Kidney (tissue), 14 donors: ENCODE results near the gene APOO. TPM values are rescaled to one million over a fixed set of nuclear protein-coding genes. Genes with fewer than 3 reads are reported as not detected.

Experiments
- DNase-seq, 5 donors: peaks; one replicate each; pipeline ENCODE4 v3.0.0-alpha.2; 2013 to 2020
- FAIRE-seq: peaks from 2 replicates; lab custom pipeline; 2012; peaks lifted over from hg19 to GRCh38; lab: Jason Lieb, UNC
- H3K27ac ChIP-seq, 2 donors: one replicate each; pipeline ENCODE4 v1.7.0; 2013; ENCODE audit warnings: low read depth in 2 of 2, low read length in 2 of 2, inconsistent platforms in 1 of 2
- H3K27me3 ChIP-seq: one replicate; pipeline ENCODE4 v1.7.1; 2013; ENCODE audit warnings: low read length, inconsistent platforms; ENCODE audit not compliant: control insufficient read depth, insufficient read depth
- H3K36me3 ChIP-seq, 3 donors: one replicate each; pipeline versions ENCODE4 v1.7.0 to v1.7.1; 2013; ENCODE audit warnings: low read length in 3 of 3, control low read depth in 1 of 3, inconsistent platforms in 1 of 3; ENCODE audit not compliant: insufficient read depth in 3 of 3, control insufficient read depth in 2 of 3
- H3K4me1 ChIP-seq, 3 donors: one replicate each; pipeline versions ENCODE4 v1.7.0 to v1.7.1; 2013; ENCODE audit warnings: low read length in 3 of 3, inconsistent platforms in 1 of 3, low read depth in 1 of 3; ENCODE audit not compliant: control insufficient read depth in 2 of 3, insufficient read depth in 2 of 3
- H3K4me3 ChIP-seq, 3 donors: one replicate each; pipeline versions ENCODE4 v1.7.0 to v1.8.1; 2013; ENCODE audit warnings: low read length in 3 of 3, control low read depth in 1 of 3, inconsistent platforms in 1 of 3
- H3K9ac ChIP-seq, 3 donors: one replicate each; pipeline versions ENCODE4 v1.7.0 to v1.7.1; 2013; ENCODE audit warnings: low read length in 3 of 3, control low read depth in 1 of 3, inconsistent platforms in 1 of 3
- H3K9me3 ChIP-seq, 3 donors: one replicate each; pipeline versions ENCODE4 v1.7.0 to v1.7.1; 2013; ENCODE audit warnings: low read length in 3 of 3, control low read depth in 1 of 3, inconsistent platforms in 1 of 3; ENCODE audit not compliant: control insufficient read depth in 2 of 3, insufficient read depth in 1 of 3
- intact Hi-C: fragments of 100-400 bp; cut with DNase I; formaldehyde crosslinking; loops from one replicate; pipeline ENCODE4 v1.11.1; 2022
- polyA plus RNA-seq: library from polyadenylated mRNA; stranded (reverse); fragments of 350-450 nt; fragmentation: Illumina TruSeq; extraction: RNeasy Lipid Tissue Mini Kit (QIAGEN cat#74804); gene quantifications from one replicate; pipeline ENCODE4 v1.2.3, GENCODE V29; 2014; ENCODE audit warnings: low read depth, low replicate concordance; ENCODE audit not compliant: insufficient read depth
- total RNA-seq: library from RNA; stranded (reverse); fragmentation: NEBNext Ultra II Directional; extraction: Animal tissue kit (Norgen Biotek cat#: 25700); gene quantifications from one replicate; pipeline ENCODE4 v1.2.1, GENCODE V29; 2021
- TF ChIP-seq, protein P1 (sequence below): IDR thresholded peaks from 3 replicates; pipeline ENCODE4 v1.5.1; 2012; ENCODE audit warnings: mild to moderate bottlenecking, moderate library complexity, borderline replicate concordance; ENCODE audit not compliant: insufficient read depth; ENCODE audit errors: extremely low read depth
- donor health status: control.
- donor health status: control.
- donor health status: control.
- donor health status: control.
- donor health status: control.
- donor health status: DM: yes; HTN: yes; CAD: no.
- donor health status: Normal renal cell carcinoma (clear cell type).

The APOO gene
- total and polyA plus RNA-seq, 2 donors from 2014 or later = 30.4 to 110 TPM

GRCh38 chrX:23919148-23919547 is 11.4 kb upstream of the APOO start:
- Histone ChIP-seq H3K36me3 (no peaks in the 10 kb centered on the region), H3K4me1 (no peaks in the 10 kb centered on the region), H3K27me3 (peaks cover 3% of the 10 kb centered on the region), H3K9ac (no peak overlapping the region), H3K4me3 (no peak overlapping the region), H3K9me3 (no peaks in the 10 kb centered on the region), H3K27ac (no peak overlapping the region)
- DNase-seq (no peak), FAIRE-seq (no peak)
- intact Hi-C loops = no loop called here
- TF ChIP-seq, protein P1, sequence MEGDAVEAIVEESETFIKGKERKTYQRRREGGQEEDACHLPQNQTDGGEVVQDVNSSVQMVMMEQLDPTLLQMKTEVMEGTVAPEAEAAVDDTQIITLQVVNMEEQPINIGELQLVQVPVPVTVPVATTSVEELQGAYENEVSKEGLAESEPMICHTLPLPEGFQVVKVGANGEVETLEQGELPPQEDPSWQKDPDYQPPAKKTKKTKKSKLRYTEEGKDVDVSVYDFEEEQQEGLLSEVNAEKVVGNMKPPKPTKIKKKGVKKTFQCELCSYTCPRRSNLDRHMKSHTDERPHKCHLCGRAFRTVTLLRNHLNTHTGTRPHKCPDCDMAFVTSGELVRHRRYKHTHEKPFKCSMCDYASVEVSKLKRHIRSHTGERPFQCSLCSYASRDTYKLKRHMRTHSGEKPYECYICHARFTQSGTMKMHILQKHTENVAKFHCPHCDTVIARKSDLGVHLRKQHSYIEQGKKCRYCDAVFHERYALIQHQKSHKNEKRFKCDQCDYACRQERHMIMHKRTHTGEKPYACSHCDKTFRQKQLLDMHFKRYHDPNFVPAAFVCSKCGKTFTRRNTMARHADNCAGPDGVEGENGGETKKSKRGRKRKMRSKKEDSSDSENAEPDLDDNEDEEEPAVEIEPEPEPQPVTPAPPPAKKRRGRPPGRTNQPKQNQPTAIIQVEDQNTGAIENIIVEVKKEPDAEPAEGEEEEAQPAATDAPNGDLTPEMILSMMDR = no peak

DNA sequence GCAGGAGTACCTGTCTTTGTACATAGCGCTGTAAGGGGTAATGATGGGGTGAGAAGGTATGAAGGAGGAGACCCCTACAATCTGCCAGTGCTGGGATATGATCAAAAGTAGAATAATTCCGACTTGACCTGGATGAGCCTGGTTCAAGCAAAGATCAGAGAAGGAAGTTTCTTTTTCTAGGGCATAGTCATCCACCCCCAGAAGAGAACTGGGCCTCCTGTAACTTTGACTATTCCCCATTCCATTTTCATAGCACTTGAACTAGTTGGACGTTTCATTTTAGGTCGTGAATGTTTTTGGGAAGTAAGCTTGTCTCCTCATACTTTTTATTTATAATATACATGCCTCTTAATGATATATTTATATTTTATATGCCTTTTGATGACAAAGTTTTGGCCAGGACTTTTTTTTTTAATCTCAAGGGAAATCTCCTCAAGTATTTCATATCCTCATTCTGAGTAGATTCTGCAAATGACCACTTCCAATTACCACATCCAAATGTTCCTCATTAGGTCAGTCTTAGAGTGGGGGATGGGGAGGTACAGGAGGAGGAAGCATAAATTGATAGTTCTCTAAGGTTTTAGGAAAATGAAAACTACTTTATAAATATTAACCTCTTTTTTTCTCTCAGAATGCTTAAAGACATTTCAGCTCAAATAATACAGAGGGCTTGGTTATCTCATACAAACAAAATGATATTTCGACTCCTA is 3.5 kb upstream of the APOO start:
- Histone ChIP-seq H3K36me3 (no peaks in the 10 kb centered on the region), H3K27me3 (peaks cover 3% of the 10 kb centered on the region), H3K9me3 (no peaks in the 10 kb centered on the region), H3K4me3 (no peak overlapping the region), H3K27ac (no peak overlapping the region), H3K4me1 (peaks cover 0 to 4% (median 0%) of the 10 kb centered on the region in 3 donors), H3K9ac (no peak overlapping the region)
- FAIRE-seq (no peak), DNase-seq (no peak)
- TF ChIP-seq, protein P1 = no peak
- intact Hi-C loops = no loop called here

DNA sequence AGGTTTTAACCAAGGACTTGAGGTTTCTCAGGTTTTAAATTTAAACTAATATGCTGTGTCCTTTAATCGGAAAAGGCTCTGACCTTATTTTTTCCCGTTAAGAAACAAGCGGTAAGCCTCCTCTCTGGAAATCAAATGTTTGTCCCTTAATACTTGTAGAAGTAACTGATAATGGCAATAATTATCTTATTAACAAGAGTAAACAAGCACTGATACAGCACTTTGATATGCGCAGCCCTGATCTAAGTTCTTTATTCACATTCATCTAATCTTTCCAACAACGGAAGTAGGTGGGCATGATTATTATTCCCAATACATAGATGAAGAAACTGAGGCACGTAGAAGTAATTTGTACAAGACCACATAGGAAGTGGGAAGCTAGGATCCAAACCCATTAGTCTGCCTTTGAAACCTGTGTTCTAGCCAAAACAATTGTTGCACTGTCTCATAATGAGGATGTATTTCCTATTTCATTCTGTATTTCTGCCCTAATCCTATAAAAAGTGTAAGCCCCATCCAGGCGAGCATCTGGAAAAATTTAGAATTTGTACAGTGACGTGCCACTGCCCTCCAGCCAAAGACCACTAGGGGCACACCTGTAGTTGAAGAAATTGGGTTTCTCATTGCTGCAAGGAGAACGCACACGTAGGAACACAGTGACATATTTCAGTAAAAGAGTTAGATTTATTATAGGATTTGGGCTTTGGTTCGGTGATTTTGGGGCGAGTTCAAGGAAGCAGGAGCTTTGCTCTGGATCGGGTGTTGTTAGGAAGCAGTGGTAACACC is 674 bp upstream of the APOO start:
- TF ChIP-seq, protein P1 = no peak
- Histone ChIP-seq H3K27me3 (peaks cover 5% of the 10 kb centered on the region), H3K36me3 (no peaks in the 10 kb centered on the region), H3K27ac (peak overlapping the region; percentile 84 to 85), H3K9me3 (no peaks in the 10 kb centered on the region), H3K9ac (peak overlapping the region in 2 of 3 donors; percentile 42 to 62), H3K4me1 (peaks cover 0 to 4% (median 0%) of the 10 kb centered on the region in 3 donors), H3K4me3 (peak overlapping the region; percentile 47 to 64 (median 47))
- FAIRE-seq (no peak), DNase-seq (peak in 4 of 5 donors; percentile 28 to 58 (median 38))
- intact Hi-C loops = loop anchor here (10.0 kb wide), 2 partner anchors 124 to 204 kb away; partner anchors contain the start of gene SAT1
